ENCODE results near the gene C1orf35.

C1orf35 gene

DNA sequence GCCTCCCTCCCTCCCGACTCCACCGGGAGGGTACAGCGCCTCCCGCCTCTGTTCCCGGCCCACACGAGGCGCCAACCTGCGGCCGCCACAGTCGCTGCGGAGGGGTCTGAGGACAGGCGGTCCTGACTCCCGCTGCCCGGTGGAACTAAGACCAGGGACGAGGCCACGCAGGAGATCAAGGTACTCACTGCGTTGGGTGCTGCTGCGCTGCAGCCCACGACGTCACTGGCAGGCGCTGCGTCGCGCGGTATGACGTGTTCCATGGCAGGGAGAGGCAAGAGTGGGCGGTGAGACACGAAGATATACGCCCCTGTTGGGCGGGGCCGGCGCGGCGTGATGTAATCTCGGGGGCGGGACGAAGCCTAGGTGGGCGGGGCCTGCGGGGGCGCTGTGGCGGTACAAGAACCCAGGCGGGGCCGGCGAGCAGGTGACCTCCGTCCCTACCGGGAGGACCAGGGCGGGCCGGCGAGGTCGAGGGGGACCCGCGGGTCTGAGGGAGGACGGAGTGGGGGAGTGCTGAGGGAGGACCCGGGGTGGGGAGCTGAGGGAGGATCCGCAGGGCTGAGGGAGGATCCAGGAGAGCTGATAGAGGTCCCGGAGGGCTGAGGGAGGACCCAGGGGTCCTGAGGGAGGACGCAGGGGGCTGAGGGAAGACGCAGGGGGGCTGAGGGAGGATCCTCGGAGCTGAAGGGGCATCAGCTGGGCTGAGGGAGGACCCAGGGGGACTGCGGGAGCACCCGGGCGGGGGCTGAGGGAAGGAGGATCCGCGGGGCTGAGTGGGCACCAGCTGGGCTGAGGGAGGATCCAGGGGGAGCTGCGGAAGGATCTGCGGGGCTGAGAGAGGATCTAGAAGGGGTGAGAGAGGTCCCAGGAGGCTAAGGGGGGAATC lies 6.2 kb upstream of the C1orf35 start, which contains the start of gene MRPL55:
MRPL55 (minus strand) TSS at position 227 of the 889 bp plus-strand sequence. CDS start 1,039 bp downstream, outside the sequence.
- peak; percentile 97 for DNase-seq (ENCODE audit: low read depth)

DNA sequence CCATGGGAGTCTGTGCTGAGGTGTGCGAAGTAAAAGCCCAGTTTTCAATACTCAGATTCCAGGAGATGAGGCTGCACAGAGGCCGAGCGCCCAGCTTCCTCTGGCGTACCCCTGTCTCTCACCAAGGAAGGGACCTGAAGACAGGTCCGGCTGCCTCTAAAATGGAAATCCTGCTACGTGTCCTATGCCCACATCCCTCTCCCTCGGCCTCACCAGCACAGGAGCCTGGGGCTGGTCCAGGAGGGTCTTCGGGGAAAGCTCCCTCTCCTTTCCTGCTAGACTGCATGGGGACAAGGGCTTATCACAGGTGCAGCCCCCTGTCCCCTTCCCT lies 5.6 kb upstream of the C1orf35 start:
- DNase-seq (ENCODE audit: low read depth), result no peak

DNA sequence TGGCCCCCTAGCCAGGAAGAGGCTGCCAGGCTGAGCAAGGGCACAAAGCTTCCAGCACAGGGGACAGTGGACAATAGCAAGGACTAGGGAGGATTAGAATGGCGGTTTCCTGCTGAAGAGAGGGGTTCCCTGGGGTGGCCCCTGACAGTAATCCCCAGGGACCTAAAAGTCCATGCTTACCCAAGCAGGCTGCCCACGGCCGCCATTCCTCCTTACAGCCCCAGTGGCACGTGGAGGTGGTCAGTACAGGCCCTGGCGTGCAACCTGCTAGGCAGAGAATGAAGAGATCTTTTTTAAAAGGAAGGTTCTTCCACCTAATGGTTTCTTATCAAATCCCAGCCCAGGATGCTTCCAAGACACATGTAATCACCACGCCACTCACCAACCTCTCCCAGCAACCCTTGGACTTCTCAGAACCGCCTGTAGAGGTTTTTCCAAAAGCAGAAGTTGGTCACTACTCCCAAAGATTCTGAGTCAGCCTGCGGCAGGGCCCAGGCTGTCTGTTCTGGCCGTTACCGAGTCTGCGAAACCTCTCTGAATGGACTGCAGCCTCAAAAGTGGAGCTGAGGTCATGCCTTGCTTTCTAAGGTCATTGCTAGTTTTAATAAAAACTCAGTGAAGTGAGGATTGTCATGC lies 5.0 kb upstream of the C1orf35 start:
- no peak for DNase-seq (ENCODE audit: low read depth)

DNA sequence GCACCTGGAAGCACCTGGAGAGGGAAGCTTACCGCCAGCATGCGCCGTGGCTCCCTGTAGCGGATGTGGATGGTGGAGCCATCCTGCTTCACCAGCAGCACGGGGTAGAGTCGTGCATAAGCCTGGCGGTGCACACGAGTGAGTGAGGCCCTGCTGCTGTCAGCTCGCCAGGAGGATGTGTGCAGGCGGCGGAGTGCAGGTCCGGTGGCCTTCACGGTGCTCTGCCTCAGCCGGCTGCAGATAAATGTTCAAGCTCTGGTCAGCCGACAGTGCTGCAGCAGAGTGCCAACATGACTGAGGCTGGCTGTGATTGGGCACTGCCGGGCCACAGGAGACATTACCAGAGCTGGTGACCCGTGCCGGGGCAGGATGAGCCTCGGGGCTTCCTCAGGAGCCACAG lies 4.5 kb upstream of the C1orf35 start:
- DNase-seq (ENCODE audit: low read depth), result no peak

DNA sequence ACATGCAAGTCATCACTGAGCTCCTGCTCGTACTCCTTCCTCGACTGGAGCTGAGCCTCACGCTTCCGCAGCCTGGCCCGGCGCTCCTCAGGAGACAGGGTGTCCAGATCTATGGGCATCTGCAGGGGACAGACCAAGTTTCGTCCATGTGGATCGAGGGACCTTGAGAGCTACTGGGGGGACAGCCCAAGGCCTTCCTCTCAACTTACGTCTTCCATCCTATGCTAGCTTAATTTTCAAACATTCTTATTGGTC lies 3.6 kb upstream of the C1orf35 start:
- no peak for DNase-seq (ENCODE audit: low read depth)

DNA sequence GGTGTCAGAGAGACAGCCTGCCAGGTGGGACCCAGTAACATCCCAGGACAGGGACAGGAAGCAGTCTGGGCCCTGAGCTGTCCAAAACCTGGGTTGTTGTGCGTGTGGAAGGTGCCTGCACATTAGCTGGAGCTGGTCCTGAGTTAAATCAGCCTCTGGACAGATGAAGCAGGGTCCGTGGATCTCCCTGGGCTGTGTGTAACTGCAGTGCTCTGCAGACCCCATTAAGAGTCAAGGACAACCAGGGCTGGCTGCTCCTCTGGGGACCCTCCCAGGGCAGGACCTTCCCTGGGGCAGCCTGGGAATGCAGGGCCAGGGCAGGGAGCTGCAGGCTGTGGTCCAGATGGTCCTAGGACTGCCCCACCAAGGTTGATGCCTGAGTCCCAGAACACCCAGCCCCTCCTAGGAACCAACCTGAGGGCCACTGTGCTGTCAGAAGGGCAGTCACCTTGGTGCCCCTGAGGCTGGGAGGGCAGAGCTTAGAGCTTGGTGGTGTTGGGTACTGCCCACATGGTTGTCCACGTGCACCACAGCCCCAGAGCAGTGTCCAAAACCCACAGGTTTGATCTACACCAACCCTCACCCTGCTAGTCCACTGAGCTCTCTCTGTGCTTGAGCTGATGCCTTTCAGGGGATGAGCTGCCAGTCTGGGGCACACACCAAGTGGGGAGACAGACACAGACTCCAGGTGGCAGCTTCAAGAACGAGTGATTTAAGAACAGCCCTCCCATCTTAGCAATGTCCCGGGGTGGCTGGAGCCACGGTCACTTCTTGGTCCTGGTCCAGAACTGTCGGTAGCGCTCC lies 3.1 kb upstream of the C1orf35 start:
- no peak for DNase-seq (ENCODE audit: low read depth)

DNA sequence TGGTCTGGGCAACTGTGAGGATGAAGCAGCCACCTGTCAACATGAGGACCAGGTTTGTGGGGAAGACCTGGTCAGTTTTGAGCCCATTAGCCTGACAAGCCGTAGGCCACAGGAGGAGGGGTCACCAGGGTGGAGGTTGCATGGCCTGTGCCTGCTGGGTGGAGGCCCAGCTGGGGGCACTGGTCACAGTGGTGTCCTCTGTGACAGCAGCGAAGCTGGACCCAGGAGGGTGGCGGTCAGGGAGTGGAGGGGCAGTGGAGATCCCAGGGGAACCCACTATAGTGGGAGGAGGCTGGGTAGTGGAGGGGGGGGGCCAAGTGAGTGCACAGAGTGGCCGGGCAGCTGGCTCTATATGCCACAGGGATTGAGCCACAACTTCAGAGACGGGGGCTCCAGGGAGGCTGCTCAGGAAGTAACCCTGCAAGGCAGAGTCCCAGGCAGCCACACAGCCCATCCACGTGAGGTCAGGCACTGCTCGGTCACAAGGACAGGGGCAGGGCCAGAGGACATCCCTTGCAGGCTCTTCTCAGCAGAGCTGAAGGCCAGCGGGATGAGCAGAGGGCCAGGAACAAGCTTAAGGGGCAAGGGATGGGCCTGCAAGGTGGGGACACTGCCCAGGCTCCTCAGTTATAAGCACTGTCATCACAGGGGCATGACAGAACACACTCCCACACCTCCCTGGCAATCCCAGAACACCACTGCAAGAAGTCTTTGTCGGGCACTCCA lies 2.3 kb upstream of the C1orf35 start:
- no peak for DNase-seq (ENCODE audit: low read depth)

DNA sequence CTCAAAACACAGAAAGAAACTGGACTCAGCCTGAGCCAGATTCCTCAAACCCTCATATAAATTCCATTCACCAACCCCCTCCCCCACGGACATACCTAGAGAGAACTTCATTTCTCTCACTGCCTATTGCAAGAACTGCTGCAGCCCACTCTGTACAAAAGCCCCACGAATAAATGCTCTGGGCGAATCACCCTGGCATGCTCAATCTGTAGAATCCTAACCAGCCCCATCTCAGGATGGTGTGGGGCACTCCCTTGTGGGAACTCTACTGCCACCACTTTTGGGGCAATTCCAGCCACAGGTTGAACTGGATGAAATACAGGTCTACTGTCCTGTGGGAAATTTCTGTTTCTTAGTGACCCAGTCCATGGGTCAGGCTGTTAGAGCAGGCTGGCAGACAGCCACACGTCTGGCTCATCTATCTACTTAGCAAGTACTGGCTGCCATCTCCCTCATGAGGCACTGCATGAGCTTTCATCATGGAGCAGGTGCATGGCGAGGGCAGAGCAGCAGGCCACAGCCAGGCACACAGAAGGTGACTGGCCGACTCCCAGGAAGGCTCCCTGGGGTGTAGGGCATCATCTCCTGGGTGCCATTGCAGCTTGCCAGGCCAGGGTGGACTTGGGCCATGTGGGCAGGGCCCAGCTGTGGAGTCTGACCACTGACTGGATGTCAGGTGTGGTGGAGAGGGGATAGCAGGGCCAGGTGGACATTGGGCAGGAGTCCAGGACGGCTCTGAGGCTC lies 1.6 kb upstream of the C1orf35 start:
- no peak for DNase-seq (ENCODE audit: low read depth)

DNA sequence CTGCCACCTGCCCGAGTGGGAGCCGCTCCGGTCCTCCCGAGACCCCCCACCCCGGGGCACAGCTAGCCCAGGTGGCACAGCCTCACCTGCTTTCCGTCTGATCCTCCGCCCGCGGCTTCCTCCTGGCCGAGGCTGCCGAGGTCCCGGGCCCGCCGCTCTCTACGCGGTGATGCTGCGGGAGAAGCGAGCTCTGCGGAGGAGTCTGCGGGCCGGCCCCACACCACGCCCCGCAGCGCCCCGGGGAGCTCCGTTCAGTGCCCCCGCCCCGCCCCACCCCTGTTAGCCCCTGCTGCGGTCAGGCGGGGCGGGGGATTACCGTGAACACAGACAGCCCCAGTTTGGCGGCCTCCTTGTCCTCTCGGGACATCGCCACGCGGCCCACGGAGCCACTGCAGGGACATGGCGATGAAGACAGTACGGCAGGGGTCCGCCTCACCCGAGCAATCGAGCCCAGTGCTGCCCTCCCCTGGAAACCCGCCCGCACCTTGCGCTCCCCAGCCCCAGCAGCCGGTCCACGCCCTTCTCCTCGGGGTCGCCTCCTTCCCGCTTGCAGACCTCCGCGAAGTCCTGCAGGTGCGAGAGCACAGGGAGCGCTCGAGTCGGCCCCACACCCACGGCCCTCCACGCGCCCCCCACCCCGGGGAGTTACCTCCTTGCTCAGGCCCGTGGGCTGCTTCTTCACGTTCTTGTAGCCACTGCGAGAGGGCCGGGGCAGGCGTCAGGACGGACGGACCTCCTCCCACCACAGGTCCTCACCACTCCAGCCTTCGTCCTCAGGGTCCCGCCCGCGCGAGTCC lies 933 bp downstream of the C1orf35 start:
- peak; percentile 44 for DNase-seq (ENCODE audit: low read depth)

DNA sequence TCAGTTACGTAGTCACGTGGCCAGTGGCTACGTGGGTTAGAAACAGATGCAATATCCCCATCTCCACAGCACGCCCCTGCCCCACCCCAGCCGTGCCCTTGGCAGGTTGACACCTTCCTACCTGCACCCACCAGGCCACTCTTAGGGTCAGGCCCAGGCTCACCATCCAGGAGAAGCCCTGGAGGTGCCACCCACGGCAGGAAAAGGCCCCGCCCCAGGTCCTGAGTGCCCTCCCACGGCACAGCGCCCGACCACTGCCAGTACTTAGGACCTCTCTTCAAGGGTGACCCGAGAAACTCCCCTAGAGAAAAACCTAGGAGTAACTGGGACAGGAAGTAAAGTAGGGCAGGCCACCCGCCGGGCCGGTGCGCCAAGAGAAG lies 1.5 kb downstream of the C1orf35 start:
- DNase-seq (ENCODE audit: low read depth), result no peak

DNA sequence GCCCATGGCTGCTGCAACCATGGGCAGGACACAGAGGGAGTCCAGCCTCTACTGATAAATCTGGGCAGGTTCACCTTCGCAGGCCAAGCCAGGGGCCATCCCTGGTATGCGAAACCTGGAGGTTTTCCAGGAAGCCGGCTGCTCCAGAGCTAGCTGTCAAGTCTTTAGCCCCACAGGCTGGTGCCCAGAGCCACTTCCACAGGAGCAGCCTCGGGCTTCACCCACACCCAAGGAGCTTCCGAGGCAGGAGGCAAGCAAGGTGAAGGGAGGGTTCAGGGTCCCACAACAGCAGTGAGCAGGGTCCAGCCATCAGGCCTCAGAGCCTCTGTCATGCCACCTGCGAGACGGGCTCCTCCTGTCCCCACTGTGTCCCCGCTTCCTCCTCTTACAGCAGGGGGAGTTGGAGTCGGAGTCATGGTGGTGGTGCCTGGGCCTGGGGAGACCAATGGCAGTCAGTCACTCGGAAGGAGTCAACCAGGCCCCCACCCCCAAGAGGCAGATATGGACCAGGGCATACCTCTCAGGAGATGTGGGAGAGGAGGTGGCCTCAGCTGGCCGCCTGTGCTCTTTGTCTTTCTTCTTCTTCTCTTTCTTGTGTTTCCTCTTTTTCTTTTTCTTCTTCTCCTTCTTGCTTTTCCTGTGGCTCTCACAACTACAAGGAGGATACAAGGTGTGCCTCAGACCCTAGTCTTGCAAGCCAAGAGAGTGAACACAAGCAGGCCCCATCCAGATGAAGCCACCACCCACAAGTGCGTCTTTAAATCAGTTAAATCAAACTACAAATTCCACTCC lies 2.1 kb downstream of the C1orf35 start:
- no peak for DNase-seq (ENCODE audit: low read depth)

DNA sequence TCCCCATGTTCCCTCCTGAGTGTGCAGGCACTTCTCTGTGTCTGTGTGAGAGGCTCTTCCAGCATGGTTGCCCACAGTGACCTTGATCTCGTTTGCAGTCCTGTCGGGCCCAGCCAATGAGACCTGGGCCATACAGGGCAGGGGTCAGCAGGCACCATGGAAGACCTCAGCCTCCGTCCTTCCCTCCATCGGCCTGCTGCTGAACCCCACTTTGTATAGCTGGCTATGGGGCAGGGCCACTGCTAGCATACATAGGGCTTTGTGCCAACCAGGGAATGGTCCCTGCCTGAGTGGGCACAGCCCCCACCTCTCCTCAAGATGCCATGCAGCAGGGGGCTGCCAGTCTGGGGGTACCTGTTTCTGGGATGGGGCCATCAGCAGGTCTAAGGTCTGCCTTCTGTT lies 3.8 kb downstream of the C1orf35 start:
- DNase-seq (ENCODE audit: low read depth), result no peak

DNA sequence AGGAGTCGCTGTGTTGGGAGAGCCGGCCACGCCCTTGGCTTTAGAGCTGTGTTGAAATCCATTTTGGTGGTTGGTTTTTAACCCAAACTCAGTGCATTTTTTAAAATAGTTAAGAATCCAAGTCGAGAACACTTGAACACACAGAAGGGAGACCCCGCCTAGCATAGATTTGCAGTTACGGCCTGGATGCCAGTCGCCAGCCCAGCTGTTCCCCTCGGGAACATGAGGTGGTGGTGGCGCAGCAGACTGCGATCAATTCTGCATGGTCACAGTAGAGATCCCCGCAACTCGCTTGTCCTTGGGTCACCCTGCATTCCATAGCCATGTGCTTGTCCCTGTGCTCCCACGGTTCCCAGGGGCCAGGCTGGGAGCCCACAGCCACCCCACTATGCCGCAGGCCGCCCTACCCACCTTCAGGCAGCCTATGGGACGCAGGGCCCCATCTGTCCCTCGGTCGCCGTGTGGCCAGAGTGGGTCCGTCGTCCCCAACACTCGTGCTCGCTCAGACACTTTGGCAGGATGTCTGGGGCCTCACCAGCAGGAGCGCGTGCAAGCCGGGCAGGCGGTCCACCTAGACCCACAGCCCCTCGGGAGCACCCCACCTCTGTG lies 4.7 kb downstream of the C1orf35 start:
- no peak for DNase-seq (ENCODE audit: low read depth)

DNA sequence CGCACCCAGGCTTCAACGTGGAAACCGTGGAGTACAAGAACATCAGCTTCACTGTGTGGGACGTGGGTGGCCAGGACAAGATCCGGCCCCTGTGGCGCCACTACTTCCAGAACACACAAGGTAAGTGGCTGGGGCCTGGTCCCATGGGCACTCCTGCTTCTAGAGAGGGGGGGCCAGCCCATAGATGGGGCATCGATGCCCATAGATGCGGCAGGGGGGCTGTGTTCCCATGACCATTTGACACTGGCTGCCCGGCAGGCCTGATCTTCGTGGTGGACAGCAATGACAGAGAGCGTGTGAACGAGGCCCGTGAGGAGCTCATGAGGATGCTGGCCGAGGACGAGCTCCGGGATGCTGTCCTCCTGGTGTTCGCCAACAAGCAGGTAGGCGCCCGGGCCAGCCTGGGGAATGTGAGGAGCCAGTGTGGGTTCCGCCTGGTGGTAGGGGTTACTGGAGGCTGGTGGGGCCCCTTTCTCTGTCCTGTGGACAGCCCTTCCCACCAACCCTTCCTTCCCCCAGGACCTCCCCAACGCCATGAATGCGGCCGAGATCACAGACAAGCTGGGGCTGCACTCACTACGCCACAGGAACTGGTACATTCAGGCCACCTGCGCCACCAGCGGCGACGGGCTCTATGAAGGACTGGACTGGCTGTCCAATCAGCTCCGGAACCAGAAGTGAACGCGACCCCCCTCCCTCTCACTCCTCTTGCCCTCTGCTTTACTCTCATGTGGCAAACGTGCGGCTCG lies 5.6 kb downstream of the C1orf35 start:
- DNase-seq (ENCODE audit: low read depth), result no peak

DNA sequence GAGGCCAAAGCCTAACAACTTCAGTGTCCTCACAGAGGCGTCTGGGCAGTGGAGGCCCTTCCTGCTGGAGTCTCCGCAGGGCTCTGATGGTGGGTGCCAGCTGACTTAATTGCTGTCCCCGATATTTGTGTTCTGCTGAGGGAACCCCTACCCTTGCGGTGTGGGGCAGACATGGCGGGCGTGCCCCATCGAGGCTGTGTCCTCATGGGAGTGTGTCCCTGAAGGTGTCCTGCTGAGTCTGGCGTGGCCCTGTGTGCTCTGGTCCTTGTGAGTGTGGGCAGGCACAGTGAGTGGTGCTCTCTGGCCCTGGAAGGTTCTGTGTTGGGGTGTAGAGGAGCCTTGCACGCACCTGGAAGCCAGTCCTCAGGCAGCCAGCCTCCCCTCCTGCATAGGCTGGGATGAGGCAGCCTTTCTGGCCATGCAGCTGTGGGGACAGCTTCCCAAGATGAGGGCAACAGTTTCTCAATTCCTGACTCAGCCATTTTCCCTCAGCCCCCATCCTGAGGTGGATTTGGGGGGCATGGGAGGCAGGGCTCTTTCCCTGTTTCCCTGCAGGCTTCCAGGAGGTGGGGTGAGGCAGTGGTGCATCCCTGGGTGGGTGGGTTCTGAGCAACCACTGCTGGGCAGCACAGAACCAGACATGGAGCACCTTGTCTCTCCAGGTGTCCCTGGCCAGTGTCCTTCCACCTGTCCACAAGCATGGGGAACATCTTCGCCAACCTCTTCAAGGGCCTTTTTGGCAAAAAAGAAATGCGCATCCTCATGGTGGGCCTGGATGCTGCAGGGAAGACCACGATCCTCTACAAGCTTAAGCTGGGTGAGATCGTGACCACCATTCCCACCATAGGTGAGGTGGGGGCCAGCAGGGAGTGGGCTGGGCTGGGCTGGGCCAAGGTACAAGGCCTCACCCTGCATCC lies 6.5 kb downstream of the C1orf35 start:
- DNase-seq (ENCODE audit: low read depth), result no peak

DNA sequence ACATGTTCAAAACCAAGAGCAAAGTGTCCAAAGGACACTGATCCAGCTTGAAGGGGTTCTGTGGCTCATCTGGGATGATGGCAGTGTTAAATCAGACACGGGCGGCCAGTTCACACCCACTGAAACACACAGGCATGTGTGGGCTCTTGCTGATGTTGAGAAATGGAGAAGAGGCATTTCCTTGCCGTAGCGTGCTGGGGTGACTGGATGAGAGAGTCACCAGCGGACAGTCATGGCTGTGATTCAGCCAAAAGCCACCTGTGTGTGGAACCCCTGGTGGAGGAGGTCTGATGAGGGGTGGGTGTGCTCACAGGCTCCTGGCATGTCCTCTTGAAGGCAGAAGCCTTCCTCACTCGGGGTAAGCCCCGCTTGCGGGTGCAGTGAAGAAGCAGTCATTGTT lies 7.2 kb downstream of the C1orf35 start:
- no peak for DNase-seq (ENCODE audit: low read depth)

DNA sequence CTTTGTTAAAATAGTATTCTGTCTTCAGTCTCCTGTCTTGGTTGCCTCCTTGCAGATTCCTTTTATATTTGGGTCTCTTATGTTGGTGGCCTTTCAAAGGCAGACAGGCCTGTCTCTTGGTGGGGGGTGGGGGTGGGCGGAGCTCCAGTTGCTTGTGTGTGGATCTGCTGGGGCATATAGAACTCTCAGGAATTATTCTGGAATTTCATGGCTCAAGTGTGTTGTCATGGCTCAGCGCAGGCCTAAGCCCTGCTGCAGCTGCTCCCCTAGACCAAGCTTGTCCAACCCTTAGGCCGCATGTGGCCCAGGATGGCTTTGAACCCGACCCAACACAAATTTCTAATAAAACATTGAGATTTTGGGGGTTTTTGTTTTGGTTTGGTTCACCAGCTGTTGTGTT lies 8.0 kb downstream of the C1orf35 start:
- DNase-seq (ENCODE audit: low read depth), result no peak
